ENCODE data around the gene WDR77. TPM values are rescaled to one million over a fixed set of nuclear protein-coding genes. Genes with fewer than 3 reads are reported as not detected.

The WDR77 gene
- total RNA-seq, 6 donors from 2014 or later, result 11.3 to 32.2 (median 22.1) TPM

- H3K27ac ChIP-seq, result no peak overlapping the region
- H3K4me1 ChIP-seq, result peaks cover 5 to 8% (median 7%) of the 10 kb centered on the region in 4 donors
- TF ChIP-seq EP300 (IDR thresholded peaks at IDR 0.05), result no peak
- no peak for TF ChIP-seq POLR2AphosphoS5 (IDR thresholded peaks at IDR 0.05)
- no peak for TF ChIP-seq POLR2A (IDR thresholded peaks at IDR 0.05)
- TF ChIP-seq CTCF (IDR thresholded peaks at IDR 0.05), result no peak
- no peaks in the 10 kb centered on the region for H3K36me3 ChIP-seq
- H3K27me3 ChIP-seq, result no peaks in the 10 kb centered on the region
- H3K9me3 ChIP-seq, result no peaks in the 10 kb centered on the region
- peak; percentile 22 to 63 for ATAC-seq (ENCODE audit: low FRiP score in 2 of 2)
- WGBS, 2 donors, result 63 to 68% methylated on average over 13 of the region's 13 CpGs
- peak; percentile 15 to 77 for DNase-seq
- H3K4me3 ChIP-seq, result no peak overlapping the region
Measured at GRCh38 chr1:111422546-111423391, 26.3 kb downstream of the WDR77 start.

- no peak overlapping the region for H3K27ac ChIP-seq
- no peaks in the 10 kb centered on the region for H3K36me3 ChIP-seq
- 75 to 81% methylated on average over 5 of the region's 5 CpGs for WGBS, 2 donors
- no peak overlapping the region for H3K4me3 ChIP-seq
- TF ChIP-seq POLR2A (IDR thresholded peaks at IDR 0.05), result no peak
- TF ChIP-seq EP300 (IDR thresholded peaks at IDR 0.05), result no peak
- TF ChIP-seq POLR2AphosphoS5 (IDR thresholded peaks at IDR 0.05), result no peak
- TF ChIP-seq CTCF (IDR thresholded peaks at IDR 0.05), result no peak
- H3K9me3 ChIP-seq, result no peaks in the 10 kb centered on the region
- no peaks in the 10 kb centered on the region for H3K27me3 ChIP-seq
- no peak for ATAC-seq (ENCODE audit: low FRiP score in 2 of 2)
- no peak for DNase-seq
- H3K4me1 ChIP-seq, result peaks cover 8 to 13% (median 9%) of the 10 kb centered on the region in 4 donors
Measured at GRCh38 chr1:111420377-111420776, 28.7 kb downstream of the WDR77 start.

GRCh38 chr1:111419037-111419436 is 30.0 kb downstream of the WDR77 start:
- ATAC-seq (ENCODE audit: low FRiP score in 2 of 2) (no peak), DNase-seq (no peak)
- no peak for TF ChIP-seq CTCF (IDR thresholded peaks at IDR 0.05)
- TF ChIP-seq EP300 (IDR thresholded peaks at IDR 0.05), result no peak
- no peak for TF ChIP-seq POLR2AphosphoS5 (IDR thresholded peaks at IDR 0.05)
- TF ChIP-seq POLR2A (IDR thresholded peaks at IDR 0.05), result no peak
- Histone ChIP-seq H3K36me3 (no peaks in the 10 kb centered on the region), H3K4me1 (peaks cover 8 to 13% (median 9%) of the 10 kb centered on the region in 4 donors), H3K4me3 (no peak overlapping the region), H3K9me3 (no peaks in the 10 kb centered on the region), H3K27ac (no peak overlapping the region), H3K27me3 (no peaks in the 10 kb centered on the region)
- 91 to 100% methylated on average over 1 of the region's 1 CpG for WGBS, 2 donors

- Histone ChIP-seq H3K27ac (peak overlapping the region in 1 of 4 donors; percentile 27), H3K4me3 (no peak overlapping the region), H3K9me3 (no peaks in the 10 kb centered on the region), H3K36me3 (no peaks in the 10 kb centered on the region), H3K4me1 (peaks cover 8 to 13% (median 9%) of the 10 kb centered on the region in 4 donors), H3K27me3 (no peaks in the 10 kb centered on the region)
- ATAC-seq (ENCODE audit: low FRiP score in 2 of 2) (no peak), DNase-seq (no peak)
- 60 to 83% methylated on average over 1 of the region's 1 CpG for WGBS, 2 donors
- TF ChIP-seq CTCF (IDR thresholded peaks at IDR 0.05) (no peak), EP300 (IDR thresholded peaks at IDR 0.05) (no peak), POLR2AphosphoS5 (IDR thresholded peaks at IDR 0.05) (no peak), POLR2A (IDR thresholded peaks at IDR 0.05) (no peak)
Measured at GRCh38 chr1:111417755-111418154, 31.3 kb downstream of the WDR77 start.
